K562 (cell line): ENCODE results near the gene MAST1. TPM values are rescaled to one million over a fixed set of nuclear protein-coding genes. Genes with fewer than 3 reads are reported as not detected.

ENCODE experiments used
- DPF2 ChIP-seq: fragments of 450-650 bp; IDR thresholded peaks from 2 replicates; pipeline ENCODE4 v1.6.1; 2016
- ESRRA ChIP-seq: fragments of 450-650 bp; IDR thresholded peaks from 2 replicates; pipeline ENCODE4 v1.6.1; 2014; ENCODE audit warnings: low read depth, mild to moderate bottlenecking, moderate library complexity, borderline replicate concordance
- FOXP4 ChIP-seq: sonication (generic); formaldehyde crosslinking; IDR thresholded peaks from 2 replicates; pipeline ENCODE4 v1.8.0; 2022; ENCODE audit warnings: mild to moderate bottlenecking, missing genetic modification reagents, borderline replicate concordance
- HNRNPK ChIP-seq: fragments of 200-400 bp; formaldehyde crosslinking; IDR thresholded peaks from one replicate; pipeline ENCODE4 v1.6.1; 2018; ENCODE audit warnings: mild to moderate bottlenecking, low read depth, low read length; ENCODE audit not compliant: poor library complexity, severe bottlenecking
- PHB2 ChIP-seq: fragments of 450-650 bp; IDR thresholded peaks from 2 replicates; pipeline ENCODE4 v1.6.1; 2017; ENCODE audit warnings: low read depth
- RBBP5 ChIP-seq: fragments of 200-600 bp; sonication (generic); IDR thresholded peaks from 2 replicates; pipeline ENCODE4 v1.6.1; 2012; ENCODE audit warnings: borderline replicate concordance, mild to moderate bottlenecking, low read length, control low read depth, inconsistent platforms; ENCODE audit not compliant: insufficient read depth, poor library complexity, severe bottlenecking
- SAFB ChIP-seq: fragments of 200-400 bp; formaldehyde crosslinking; IDR thresholded peaks from 2 replicates; pipeline ENCODE4 v1.6.1; 2017; ENCODE audit warnings: low read depth, low read length, borderline replicate concordance
- polyA plus RNA-seq, 8 experiments: library from polyadenylated mRNA; depleted of rRNA in 4 of 8; stranded (reverse) in 5 of 8; unstranded in 3 of 8; fragments of >200 nt; fragmentation: Nextera tagmentation in 2 of 8; fragmentation: Illumina TruSeq in 1 of 8; extraction: Ambion mirVana in 2 of 8; extraction: Trizol in 1 of 8; gene quantifications; 2 replicates each; pipeline versions ENCODE4 v1.2.1 to v1.2.3, GENCODE V29; 2011 to 2014; ENCODE audit warnings: inconsistent platforms in 1 of 8, missing spikeins in 1 of 8
- total RNA-seq, 7 experiments: library from RNA; depleted of rRNA in 6 of 7; stranded (reverse); fragments of >200 nt in 6 of 7; fragmentation: Illumina TruSeq in 2 of 7; extraction: Trizol in 2 of 7; gene quantifications; 2 replicates each; pipeline versions ENCODE4 v1.2.1 to v1.2.3, GENCODE V29; 2011 to 2021; ENCODE audit warnings: low replicate concordance in 1 of 7
- TF ChIP-seq, protein P1 (sequence below): fragments of 250-450 bp; sonication (Bioruptor Pico); IDR thresholded peaks from 2 replicates; pipeline ENCODE4 v1.5.0; 2021; ENCODE audit warnings: mild to moderate bottlenecking, moderate library complexity
- TF ChIP-seq, protein P2 (sequence below): fragments of 200-600 bp; sonication (generic); IDR thresholded peaks from one replicate; pipeline ENCODE4 v1.6.1; 2012; ENCODE audit warnings: mild to moderate bottlenecking, low read depth, low read length, inconsistent platforms

The MAST1 gene
- total and polyA plus RNA-seq, 9 of the 15 experiments (the other 6 are each of a cell fraction or from before 2014, with no cell fraction given), result 0.48 to 10.3 (median 3.9) TPM

DNA sequence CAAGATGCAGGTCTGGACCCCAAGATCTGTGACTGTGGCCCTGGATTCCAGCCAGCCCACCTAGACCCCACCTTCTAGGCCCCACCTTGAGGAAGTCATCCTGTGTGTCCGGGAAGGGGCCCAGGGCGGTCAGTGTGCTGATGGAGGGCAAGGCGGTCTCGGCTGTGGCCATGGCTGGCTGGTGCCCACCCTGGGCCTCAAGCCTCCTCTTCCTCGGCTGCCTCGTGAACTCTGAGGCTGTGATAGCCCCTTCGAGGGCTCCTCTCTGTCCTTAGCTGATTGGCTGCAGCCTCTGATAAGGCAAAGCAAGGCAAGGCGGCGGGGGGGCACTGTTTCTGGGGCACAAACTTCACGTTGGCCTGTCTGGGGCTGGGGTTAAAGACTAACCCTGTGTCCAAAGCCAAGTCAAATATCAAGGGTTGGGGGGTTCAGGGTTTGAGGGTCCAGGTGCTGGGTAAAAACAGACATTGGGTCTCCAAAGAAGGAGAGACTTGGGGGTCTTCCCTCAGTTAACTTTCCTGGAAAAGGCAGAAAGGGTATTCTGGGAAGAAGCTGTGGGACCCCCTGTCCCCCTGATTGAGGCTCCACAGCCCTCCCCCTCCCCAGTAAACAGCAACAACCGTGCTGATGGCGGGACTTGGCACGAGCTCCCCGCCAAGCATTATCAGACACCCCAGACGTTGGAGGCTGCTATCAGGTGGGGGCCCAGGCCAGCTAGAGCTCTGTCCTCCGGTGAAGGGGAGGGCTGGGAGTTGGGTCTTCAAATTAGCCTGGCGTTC is 48.8 kb downstream of the MAST1 start, which contains the start of gene KLF1 (continued):
- TF ChIP-seq, protein P1, sequence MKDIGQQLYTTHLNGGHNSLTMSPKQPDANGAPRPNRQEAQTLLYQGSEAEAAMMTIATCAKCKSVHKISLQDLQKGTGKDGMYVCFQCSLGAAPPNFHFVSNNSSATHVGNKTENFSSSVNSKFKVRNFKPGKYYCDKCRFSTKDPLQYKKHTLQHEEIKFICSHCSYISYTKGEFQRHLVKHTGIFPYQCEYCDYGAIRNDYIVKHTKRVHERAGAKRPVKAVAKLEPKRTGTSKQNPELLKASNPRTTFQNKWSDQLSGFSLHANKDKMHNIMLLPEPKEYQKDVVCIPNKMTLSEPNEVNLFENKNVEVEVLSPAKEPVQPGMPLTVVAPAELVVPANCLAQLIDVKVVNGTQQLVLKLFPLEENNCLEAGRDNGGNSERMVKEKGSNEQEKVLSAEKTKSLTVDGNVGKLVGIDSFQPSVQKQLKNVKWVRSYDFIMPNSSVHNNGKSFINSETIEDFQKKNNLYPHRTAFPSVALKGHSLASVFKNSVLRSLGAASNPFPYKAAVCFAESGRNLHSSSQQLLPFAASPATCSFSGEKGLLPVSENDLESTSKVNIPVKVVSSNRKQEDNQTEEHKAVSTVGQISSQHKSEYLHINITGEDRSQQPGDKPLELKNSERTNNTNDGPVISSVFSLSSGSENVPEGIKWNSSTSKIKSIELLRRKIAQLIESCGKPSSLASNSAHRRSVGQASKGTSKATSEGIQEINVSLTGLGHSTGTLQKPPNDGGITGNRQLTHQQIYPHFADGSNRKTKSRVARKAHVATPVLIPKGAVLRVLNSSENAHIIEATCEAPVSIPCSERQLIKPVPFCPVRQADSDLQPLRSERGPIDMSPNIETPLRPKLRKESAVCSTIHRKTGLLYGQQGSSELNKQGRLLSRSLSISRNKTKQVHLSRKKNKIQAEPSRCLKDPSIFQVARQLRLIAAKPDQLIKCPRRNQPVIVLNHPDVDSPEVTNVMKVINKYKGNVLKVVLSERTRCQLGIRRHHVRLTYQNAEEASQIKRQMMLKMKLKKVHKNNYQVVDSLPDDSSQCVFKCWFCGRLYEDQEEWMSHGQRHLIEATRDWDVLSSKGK (CRISPR knock-in tag), result no peak
- no peak for TF ChIP-seq SAFB
- TF ChIP-seq DPF2, result peak; percentile 87
- TF ChIP-seq RBBP5, result peak; percentile 63
- no peak; the same call in 1 of the 2 replicates for TF ChIP-seq ESRRA
- TF ChIP-seq FOXP4 (CRISPR knock-in tag), result no peak; the same call in 1 of the 2 replicates
- TF ChIP-seq PHB2, result peak; percentile 74
- TF ChIP-seq, protein P2, sequence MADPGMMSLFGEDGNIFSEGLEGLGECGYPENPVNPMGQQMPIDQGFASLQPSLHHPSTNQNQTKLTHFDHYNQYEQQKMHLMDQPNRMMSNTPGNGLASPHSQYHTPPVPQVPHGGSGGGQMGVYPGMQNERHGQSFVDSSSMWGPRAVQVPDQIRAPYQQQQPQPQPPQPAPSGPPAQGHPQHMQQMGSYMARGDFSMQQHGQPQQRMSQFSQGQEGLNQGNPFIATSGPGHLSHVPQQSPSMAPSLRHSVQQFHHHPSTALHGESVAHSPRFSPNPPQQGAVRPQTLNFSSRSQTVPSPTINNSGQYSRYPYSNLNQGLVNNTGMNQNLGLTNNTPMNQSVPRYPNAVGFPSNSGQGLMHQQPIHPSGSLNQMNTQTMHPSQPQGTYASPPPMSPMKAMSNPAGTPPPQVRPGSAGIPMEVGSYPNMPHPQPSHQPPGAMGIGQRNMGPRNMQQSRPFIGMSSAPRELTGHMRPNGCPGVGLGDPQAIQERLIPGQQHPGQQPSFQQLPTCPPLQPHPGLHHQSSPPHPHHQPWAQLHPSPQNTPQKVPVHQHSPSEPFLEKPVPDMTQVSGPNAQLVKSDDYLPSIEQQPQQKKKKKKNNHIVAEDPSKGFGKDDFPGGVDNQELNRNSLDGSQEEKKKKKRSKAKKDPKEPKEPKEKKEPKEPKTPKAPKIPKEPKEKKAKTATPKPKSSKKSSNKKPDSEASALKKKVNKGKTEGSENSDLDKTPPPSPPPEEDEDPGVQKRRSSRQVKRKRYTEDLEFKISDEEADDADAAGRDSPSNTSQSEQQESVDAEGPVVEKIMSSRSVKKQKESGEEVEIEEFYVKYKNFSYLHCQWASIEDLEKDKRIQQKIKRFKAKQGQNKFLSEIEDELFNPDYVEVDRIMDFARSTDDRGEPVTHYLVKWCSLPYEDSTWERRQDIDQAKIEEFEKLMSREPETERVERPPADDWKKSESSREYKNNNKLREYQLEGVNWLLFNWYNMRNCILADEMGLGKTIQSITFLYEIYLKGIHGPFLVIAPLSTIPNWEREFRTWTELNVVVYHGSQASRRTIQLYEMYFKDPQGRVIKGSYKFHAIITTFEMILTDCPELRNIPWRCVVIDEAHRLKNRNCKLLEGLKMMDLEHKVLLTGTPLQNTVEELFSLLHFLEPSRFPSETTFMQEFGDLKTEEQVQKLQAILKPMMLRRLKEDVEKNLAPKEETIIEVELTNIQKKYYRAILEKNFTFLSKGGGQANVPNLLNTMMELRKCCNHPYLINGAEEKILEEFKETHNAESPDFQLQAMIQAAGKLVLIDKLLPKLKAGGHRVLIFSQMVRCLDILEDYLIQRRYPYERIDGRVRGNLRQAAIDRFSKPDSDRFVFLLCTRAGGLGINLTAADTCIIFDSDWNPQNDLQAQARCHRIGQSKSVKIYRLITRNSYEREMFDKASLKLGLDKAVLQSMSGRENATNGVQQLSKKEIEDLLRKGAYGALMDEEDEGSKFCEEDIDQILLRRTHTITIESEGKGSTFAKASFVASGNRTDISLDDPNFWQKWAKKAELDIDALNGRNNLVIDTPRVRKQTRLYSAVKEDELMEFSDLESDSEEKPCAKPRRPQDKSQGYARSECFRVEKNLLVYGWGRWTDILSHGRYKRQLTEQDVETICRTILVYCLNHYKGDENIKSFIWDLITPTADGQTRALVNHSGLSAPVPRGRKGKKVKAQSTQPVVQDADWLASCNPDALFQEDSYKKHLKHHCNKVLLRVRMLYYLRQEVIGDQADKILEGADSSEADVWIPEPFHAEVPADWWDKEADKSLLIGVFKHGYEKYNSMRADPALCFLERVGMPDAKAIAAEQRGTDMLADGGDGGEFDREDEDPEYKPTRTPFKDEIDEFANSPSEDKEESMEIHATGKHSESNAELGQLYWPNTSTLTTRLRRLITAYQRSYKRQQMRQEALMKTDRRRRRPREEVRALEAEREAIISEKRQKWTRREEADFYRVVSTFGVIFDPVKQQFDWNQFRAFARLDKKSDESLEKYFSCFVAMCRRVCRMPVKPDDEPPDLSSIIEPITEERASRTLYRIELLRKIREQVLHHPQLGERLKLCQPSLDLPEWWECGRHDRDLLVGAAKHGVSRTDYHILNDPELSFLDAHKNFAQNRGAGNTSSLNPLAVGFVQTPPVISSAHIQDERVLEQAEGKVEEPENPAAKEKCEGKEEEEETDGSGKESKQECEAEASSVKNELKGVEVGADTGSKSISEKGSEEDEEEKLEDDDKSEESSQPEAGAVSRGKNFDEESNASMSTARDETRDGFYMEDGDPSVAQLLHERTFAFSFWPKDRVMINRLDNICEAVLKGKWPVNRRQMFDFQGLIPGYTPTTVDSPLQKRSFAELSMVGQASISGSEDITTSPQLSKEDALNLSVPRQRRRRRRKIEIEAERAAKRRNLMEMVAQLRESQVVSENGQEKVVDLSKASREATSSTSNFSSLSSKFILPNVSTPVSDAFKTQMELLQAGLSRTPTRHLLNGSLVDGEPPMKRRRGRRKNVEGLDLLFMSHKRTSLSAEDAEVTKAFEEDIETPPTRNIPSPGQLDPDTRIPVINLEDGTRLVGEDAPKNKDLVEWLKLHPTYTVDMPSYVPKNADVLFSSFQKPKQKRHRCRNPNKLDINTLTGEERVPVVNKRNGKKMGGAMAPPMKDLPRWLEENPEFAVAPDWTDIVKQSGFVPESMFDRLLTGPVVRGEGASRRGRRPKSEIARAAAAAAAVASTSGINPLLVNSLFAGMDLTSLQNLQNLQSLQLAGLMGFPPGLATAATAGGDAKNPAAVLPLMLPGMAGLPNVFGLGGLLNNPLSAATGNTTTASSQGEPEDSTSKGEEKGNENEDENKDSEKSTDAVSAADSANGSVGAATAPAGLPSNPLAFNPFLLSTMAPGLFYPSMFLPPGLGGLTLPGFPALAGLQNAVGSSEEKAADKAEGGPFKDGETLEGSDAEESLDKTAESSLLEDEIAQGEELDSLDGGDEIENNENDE, result no peak
- TF ChIP-seq HNRNPK, result no peak
